ENCODE results near the gene PHACTR1.
"Not testable (repeated sequence)": the region's sequence is repeated elsewhere in the genome, so short reads cannot be mapped to it uniquely, and the experiment has no call there.

PHACTR1 gene

DNA sequence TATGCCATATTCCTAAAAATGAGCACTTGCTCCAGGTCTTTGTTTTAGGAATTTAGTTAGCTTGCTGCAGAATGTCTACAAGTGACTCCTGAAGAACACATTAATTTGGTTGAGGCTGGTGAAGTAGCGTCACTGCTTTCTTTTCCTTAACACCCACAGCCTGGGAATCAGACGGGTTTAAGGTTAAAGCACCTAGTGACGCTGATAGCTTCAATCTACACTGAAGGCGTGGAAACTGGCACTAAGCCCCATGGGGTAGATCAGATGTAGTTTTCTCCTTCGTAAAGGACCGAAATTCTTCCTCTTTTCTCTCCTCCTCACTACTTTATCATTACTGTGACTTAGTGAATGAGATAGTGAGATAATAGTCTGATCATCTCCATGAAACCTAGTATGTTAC lies 521.5 kb downstream of the PHACTR1 start:
- DNase-seq (ENCODE audit: low read depth in 2 of 2) = no peak

DNA sequence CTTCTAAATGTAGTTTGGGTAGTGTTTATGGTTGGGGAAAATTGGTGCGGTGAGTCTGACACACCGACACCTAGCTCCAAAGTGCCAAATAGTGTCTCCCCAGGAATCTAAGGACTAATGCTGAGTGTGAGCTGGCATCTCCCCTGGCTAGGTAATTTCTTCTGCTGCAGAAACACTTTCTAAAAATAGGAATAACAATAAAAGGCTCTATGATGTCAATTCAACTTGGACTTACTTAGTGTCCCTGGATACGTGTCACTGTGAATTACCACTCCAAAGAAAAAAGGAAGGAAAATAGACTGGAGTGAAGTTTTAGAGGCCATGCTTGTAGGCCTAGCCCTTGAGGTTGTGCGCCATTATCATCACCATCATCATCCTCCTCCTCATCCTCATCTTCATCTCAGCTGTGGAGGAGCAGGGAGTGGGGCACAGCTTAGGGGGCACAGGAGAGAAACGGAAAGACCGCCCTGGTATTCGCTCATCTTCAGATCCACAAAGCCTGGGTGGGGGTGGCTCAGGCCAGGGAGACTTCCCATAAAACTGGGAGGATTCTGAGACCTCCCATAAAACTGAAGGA lies 522.2 kb downstream of the PHACTR1 start:
- no peak for DNase-seq (ENCODE audit: low read depth in 2 of 2)

DNA sequence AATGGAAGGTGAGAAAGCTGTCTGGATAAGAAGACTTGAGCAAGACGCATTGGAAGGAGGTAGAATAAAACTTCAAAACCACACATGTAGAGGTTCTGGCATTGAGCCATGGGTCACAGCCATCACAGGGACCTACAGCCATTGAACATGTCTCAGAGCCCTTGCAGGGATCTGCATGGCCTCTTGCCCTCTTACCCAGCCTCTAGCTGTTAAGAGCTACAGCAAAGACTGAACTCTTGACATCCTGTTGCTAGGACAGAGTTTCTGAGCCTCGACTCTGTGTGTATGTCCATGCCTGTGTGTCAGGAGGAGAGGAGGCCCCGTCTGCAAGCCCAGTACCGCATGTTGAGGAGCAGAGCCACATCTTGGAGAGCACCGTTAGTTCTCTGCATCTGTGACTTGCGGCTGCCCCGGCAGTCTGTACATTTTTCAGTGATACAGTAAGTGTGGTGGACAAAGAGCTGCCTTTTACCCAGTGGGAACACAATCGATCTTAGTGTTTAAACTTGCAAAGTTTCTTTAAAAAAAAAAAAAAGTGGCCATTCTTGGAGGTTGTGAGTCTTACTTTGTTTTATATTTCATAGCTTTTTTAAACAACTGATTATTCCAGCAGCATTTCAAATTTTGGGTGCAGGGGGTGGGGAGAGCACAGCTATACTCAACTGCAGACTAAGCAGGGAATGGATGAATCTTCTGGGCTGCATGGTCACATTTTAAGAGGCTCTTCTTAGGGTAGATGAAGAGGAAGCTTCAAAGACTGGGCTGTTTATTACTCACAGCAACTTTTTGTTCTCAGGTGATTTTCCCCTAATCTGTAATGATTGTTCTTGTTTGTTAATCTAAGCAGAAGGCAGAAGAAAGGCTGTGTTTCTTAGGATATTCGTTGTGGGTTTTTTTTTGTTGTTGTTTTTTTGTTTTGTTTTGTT lies 523.2 kb downstream of the PHACTR1 start:
- DNase-seq (ENCODE audit: low read depth in 2 of 2) = no peak

DNA sequence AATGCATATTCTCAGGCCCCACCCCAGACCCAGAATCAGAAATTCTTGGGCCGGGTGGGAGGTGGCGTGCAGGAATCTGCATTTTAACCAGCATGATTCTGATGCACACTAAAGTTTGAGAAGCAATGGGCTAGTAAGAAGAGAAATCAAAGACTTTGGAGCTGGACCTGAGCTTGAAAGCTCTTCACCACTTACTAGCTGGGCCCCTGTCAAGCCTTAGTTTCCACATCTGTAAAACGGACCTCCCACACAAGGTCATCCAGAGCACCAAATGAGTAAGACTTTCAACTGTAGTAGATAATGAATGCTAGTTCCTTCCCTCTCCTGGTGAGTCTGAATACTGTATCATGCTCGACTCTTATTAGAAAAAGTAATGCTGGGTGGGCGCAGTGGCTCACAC lies 524.8 kb downstream of the PHACTR1 start:
- no peak for DNase-seq (ENCODE audit: low read depth in 2 of 2)

DNA sequence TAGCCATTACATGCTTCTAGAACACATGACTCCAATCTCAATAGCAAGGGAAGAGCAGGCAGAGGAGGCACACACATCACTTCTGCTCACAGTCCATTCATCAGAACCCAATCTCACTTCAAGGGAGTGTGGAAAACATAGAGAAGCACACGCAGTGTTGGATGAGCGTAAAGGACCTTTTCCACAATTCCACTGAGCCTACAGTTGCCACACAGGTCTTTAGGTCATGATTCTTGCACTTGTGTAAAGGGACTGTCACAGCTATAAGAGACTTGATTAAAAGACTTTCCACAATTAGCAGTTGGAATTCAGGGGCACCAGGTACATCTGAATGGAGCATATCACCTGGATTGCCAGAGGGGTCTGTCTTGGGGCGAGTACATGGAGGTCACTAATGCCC lies 525.6 kb downstream of the PHACTR1 start:
- DNase-seq (ENCODE audit: low read depth in 2 of 2) = no peak

DNA sequence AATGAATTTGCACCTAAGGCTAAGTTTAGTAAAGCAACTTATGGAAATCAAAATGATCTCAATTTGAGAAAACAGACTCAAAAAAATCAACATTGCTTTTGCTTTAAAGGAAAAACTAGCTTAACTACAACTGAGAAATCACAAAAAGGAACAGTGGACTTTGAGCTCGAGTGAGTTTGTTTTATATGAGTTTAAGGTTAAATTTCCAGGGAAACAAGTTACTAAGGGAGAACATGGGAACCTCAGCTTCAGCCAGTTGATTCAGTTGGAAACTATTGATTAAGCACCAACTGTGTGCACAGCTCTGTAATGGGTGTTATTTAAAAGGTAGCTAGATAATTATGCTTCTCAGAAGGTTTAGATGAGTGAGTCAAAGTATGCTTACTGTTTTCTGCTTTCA lies 526.0 kb downstream of the PHACTR1 start:
- no peak for DNase-seq (ENCODE audit: low read depth in 2 of 2)

DNA sequence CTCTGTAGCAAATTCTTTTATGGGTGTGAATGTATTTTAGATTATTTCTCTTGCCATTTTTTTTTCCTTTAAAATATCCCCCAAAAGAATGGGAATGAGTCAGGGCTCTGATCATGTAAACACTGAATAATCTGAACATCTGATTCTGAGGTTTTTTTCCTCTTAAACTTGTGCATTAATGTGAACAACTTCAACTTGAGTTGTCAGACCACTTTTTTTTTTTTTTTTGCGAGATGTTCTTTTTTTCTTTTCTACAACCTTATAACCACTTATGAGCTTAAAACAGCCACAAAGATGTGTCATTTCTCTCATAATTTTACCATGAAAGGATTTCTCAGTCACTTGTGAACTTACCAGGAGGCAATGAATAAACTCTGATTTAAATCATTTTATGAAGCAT lies 526.5 kb downstream of the PHACTR1 start:
- peak; percentile 17 to 20 for DNase-seq (ENCODE audit: low read depth in 2 of 2)

DNA sequence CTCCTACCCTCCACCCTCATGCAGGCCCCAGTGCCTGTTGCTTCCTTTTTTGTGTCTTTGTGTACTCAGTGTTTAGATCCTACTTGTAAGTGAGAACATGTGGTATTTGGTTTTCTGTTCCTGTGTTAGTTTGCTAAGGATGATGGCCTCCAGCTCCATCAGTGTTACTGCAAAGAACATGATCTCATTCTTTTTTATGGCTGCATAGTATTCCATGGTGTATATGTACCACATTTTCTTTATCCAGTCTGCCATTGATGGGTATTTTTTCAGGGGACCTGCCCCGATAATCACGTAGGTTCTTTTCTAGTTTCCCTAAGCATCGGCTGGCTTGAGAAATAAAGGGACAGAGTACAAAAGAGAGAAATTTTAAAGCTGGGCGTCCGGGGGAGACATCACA lies 527.2 kb downstream of the PHACTR1 start:
- not testable (repeated sequence) for DNase-seq (ENCODE audit: low read depth in 2 of 2)

DNA sequence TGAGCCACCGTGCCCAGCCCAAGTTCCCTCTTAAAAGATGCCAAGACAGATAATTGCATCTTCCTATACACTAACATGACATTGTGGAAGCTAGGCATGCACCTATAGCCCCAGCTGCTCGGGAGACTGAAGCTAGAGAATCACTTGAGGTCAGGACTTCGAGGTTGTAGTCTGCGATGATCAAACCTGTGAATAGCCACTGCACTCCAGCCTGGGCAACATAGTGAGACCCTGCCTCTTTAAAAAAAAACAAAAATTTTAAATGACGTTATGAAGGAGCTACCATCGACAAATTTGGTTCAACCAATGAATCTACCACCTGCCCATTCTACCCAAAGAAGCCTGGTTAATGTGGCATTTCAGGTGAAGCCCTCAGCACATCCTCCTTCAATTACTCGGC lies 531.1 kb downstream of the PHACTR1 start:
- no peak for DNase-seq (ENCODE audit: low read depth in 2 of 2)

DNA sequence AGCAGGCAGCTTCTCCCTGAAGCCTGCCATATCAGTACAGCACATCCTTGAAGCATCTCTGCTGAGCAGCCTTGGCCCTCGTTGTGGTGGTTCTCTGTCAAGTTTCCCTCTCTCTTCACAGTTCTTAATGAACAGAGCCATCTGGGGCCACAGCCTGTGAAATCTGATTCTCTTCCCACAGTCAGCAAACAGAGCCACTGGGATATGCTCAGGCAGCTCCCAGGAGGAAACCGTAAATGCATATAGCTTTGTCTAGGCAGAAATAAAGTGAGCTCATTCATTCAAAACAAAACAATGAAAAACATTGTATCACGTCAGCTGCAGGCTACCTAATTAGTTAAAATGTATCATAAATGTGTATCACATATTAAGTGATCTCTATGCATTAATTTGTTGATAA lies 531.5 kb downstream of the PHACTR1 start:
- peak; percentile 66 to 67 for DNase-seq (ENCODE audit: low read depth in 2 of 2)

DNA sequence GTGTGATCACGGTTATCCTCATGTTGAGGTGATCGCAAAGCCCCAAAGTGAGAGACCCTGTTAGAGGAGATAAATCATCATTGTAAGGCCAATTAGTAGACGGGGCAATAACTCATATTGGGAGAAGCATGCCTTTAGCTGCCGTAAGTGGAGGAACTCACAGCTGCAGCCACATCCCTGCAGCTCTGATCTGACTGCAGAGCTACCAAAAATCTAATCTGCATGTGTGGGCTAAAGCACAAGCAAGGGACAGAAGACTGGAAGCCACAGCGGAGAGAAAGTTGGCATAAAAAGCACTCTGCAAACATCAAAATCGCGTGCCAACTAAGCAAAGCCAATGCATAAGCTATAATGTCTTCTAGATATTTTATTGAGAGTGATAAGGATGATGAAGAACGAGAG lies 532.0 kb downstream of the PHACTR1 start:
- no peak for DNase-seq (ENCODE audit: low read depth in 2 of 2)

DNA sequence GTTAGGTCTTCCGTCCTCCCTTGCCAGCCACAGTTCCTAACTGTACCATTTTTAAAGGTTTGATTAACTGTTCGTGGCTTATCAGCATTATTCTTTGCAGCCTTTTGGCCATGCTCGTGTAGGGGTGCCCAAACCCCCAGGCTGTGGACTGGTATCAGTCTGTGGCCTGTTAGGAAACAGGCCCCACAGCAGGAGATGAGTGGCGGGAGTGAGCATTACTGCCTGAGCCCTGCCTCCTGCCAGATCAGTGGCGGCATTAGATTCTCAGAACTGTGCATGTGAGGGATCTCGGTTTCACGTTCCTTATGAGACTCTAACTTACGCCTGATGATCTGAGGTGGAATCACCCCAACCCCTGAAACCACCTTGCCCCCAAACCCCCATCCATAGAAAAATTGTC lies 532.4 kb downstream of the PHACTR1 start:
- no peak for DNase-seq (ENCODE audit: low read depth in 2 of 2)

DNA sequence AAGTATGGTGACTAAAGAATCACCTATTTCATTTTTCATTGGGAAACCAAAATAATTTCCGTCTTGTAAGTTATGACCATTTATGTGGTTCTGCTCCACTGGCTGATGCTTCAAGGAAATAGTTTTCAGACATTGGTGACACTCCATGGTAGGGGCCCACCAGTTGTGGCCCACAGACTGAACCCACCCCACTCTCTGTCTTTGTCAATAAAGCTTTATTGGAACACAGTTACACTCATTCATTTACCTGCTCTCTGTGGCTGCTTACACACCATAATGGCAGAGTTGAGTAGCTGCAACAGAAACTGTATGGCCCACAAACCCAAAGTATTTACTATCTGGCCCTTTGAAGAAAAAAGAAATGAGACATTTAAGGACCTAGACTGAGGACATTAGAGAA lies 533.2 kb downstream of the PHACTR1 start:
- DNase-seq (ENCODE audit: low read depth in 2 of 2) = no peak

DNA sequence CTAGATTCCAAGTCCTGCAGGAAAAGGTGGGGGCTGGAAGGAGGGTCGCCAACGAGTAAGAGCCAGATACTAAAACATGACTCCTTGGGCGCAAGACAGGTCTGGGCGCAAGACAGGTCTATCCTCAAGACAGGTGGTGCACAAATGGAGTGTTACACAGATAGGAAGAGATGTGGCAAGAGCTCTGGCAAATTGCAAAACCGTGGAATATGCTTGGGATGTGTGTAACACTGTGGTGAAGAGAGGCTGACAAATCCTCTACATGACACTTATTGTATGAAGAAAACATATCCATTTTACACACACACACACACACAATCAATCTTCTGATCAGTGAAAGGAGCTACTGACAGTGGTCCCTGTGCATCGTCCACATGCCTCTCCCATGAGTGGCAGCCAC lies 534.1 kb downstream of the PHACTR1 start:
- no peak for DNase-seq (ENCODE audit: low read depth in 2 of 2)

DNA sequence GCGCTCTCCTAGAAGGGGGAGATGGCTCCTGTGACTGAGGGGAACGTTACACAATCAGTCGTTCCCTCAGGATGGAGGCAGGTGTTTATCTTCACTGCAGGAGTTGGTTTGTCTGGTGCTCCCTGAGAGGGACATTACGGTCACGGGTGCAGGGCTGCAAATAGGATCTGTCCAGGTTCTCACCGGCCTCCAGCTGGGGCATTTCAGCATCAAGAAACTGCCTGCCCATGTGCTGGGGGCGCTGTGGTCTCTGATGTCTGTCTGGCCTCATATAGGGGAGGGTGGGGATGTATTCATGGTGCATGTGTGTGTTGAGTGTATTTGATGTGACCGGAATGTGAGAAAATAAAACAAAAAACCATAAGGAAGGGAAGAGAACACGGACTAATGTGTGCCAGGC lies 534.7 kb downstream of the PHACTR1 start:
- no peak for DNase-seq (ENCODE audit: low read depth in 2 of 2)

DNA sequence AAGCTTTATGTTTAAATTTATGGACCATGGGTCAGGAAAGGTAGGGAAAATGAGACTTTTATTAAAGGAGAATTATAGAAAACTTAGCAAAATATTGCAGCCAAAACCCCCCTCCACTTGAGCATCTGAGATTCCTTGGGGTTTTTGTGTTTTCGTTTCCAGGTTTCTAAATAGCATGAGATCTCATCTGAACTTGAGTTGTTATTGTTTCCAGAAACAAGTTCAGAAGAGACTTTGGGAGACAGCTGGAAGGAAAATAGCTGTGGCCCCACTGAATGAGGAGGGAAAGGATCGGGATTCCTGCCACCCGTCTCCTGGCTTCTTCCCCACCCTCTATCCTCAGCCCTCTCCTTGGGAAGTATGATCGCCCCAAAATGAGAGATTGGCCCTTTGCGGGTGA lies 536.2 kb downstream of the PHACTR1 start:
- no peak for DNase-seq (ENCODE audit: low read depth in 2 of 2)

DNA sequence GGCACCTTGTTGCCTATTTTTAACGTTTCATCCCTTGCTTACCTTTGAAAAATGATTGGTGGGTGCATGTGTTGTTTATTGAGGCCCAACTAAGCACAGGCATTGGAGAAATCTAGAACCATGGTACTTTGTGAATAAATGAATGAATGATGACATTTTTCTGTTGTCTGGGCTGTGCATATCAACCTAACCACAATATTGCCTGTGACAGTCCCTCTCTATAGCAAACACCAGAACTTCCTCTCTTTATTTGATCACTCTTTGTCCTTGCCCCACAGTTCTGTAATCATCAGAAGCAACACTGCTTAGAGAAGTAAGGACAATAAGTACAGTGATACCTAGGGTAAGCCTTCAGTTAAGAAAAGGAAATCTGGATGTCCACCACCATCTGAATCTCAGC lies 536.7 kb downstream of the PHACTR1 start:
- no peak for DNase-seq (ENCODE audit: low read depth in 2 of 2)

DNA sequence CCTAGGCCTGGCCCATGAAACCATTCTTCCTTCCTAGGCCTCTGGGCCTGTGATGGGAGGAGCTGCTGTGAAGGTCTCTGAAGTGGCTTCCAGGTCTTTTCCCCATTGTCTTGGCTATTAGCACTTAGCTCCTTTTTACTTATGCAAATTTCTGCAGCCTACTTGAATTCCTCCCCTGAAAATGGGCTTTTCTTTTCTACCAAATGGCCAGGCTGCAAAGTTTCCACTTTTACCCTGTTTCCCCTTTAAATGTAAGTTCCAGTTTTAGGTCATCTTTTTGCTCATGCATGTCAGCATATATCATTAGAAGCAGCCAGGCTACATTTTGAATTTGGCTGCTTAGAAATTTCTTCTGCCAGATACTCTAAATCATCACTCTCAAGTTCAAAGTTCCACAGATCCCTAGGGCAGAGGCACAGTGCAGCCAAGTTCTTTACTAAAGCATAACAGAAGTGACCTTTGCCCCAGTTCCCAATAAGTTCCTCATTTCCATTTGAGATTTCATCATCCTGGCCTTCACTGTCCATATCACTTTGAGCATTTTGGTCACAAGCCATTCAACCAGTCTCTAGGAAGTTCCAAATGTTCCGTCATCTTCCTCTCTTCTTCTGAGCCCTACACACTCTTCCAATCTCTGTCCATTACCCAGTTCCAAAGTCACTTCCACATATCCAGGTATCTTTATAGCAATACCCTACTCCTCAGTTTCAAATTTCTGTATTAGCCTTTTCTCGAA lies 539.9 kb downstream of the PHACTR1 start:
- no peak for DNase-seq (ENCODE audit: low read depth in 2 of 2)

DNA sequence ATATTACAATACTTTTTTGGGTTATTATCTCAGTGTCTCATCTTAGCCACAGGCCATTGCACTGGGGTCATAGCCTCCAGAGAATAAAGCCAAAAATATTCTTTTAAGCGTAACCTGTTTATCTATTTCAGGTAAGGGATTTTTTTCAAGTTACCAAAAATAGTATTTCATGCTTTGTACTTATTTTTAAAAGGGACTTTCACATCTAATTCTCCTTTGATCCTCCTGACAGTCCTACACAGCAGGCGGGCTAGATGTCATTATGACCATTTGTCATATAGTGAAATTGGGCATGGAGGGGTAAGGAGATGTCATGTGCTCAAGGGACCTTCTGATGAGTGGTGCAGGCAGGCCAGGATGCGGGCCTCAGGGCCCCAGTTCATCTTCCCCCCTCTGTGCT lies 542.8 kb downstream of the PHACTR1 start:
- DNase-seq (ENCODE audit: low read depth in 2 of 2) = no peak

DNA sequence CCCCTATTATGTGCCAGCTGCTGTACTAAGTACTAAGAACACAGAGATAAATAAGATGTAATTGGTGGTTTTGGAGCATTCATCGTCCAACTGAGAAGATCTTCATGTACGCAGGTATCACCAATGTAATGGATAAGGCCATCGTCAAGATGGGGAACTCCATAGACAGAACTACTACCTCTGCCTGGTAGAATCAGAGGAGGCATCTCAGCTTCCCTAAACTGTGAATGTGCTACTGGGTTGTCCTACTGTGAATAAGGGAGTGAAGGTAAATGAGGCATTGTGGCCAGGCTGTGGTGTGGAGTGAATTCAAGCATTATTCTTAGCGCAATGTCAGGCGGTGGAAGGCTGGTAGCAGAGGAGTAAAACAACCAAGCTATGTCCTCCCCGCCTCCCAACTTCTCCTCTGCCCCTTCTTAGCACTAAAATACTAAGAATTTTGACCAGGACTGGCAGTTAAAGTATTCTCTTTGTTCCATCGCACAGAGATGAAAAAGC lies 543.6 kb downstream of the PHACTR1 start:
- DNase-seq (ENCODE audit: low read depth in 2 of 2) = no peak

DNA sequence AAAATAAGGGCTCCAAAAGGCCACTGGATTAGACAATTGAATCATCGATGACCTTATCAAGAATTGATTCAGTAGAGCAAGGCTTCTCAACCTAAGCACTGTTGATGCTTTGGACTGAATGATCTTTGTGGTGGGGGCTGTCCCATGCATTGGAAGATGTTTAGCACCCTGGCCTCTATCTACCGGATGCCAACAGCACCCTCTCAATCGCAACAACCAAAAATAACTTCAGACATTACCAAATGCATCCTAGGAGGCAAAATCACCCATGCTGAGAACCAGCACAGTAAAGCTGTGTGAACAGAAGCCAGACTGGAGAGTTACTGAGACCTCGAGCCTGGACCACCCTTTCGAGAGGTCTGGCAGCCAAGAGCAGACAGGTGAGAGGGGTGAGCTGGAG lies 544.3 kb downstream of the PHACTR1 start:
- DNase-seq (ENCODE audit: low read depth in 2 of 2) = no peak

DNA sequence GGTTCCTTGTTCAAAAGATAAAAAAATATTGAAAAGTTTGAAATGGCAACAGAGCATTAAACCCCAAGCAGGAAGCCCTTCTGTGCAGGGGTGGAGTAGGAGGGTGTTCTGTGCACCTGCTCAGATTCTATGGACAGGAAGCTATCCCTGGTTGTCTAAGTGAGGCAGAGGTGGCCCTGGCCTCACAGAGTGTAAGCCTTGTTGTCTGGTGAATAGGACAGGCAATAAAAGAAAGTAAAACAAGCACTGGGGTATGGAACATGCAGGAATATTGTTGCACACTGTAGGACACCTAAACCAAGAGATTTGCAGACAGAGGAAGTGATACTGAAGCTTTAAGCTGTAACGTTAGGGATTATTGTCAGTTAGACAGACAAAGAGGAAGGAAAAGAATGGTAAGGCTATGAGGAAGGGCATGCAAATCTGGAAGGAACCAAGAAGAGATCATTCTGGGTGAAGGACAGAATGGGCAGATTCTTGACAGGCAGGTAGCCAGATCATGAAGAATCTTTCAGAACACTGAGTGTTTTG lies 545.0 kb downstream of the PHACTR1 start:
- DNase-seq (ENCODE audit: low read depth in 2 of 2) = no peak
